Non-pigmented ciliary epithelial cell (primary cell): ENCODE results near the gene A3GALT2.

Experiments used
- DNase-seq: peaks from one replicate; pipeline ENCODE4 v3.0.0-alpha.2; 2010; ENCODE audit warnings: low read depth

Gene A3GALT2

GRCh38 chr1:33320619-33321165 is at the start of gene A3GALT2:
TSS of gene A3GALT2 (minus strand) at chr1:33321098. CDS start at chr1:33321098, 0 bp downstream.
- no peak for DNase-seq

- no peak for DNase-seq
Observed at GRCh38 chr1:33370301-33370700, 49.4 kb upstream of the A3GALT2 start.

- DNase-seq = no peak
Observed at GRCh38 chr1:33369764-33370163, 48.9 kb upstream of the A3GALT2 start.

GRCh38 chr1:33369081-33369480 is 48.2 kb upstream of the A3GALT2 start:
- no peak for DNase-seq

GRCh38 chr1:33368431-33368830 is 47.5 kb upstream of the A3GALT2 start:
- DNase-seq = no peak

- no peak for DNase-seq
Observed at GRCh38 chr1:33367485-33368405, 46.8 kb upstream of the A3GALT2 start.

GRCh38 chr1:33366762-33367484 is 46.0 kb upstream of the A3GALT2 start:
- no peak for DNase-seq

GRCh38 chr1:33365560-33365997 is 44.7 kb upstream of the A3GALT2 start:
- no peak for DNase-seq

GRCh38 chr1:33364565-33364918 is 43.6 kb upstream of the A3GALT2 start:
- DNase-seq = no peak

GRCh38 chr1:33363470-33363861 is 42.6 kb upstream of the A3GALT2 start:
- no peak for DNase-seq

- no peak for DNase-seq
Observed at GRCh38 chr1:33363021-33363420, 42.1 kb upstream of the A3GALT2 start.

- DNase-seq = no peak
Observed at GRCh38 chr1:33361532-33362235, 40.8 kb upstream of the A3GALT2 start.

- no peak for DNase-seq
Observed at GRCh38 chr1:33360367-33360766, 39.5 kb upstream of the A3GALT2 start.

GRCh38 chr1:33359931-33360330 is 39.0 kb upstream of the A3GALT2 start:
- no peak for DNase-seq

- DNase-seq = no peak
Observed at GRCh38 chr1:33358795-33359503, 38.1 kb upstream of the A3GALT2 start.

GRCh38 chr1:33358114-33358794 is 37.4 kb upstream of the A3GALT2 start:
- DNase-seq = no peak

- DNase-seq = no peak
Observed at GRCh38 chr1:33357099-33357498, 36.2 kb upstream of the A3GALT2 start.

- DNase-seq = no peak
Observed at GRCh38 chr1:33354707-33355316, 33.9 kb upstream of the A3GALT2 start.

- no peak for DNase-seq
Observed at GRCh38 chr1:33353531-33353930, 32.6 kb upstream of the A3GALT2 start.

GRCh38 chr1:33351281-33351660 is 30.4 kb upstream of the A3GALT2 start:
- DNase-seq = no peak
